B cell (primary cell): ENCODE results near the gene HSPD1. TPM values are rescaled to one million over a fixed set of nuclear protein-coding genes. Genes with fewer than 3 reads are reported as not detected.

Experiments used
- ATAC-seq: fragments of 200-7000 bp; cut with Tn5 transposase; one replicate; pipeline ENCODE4 v1.10.0; 2021; ENCODE audit warnings: low read depth, mild to moderate bottlenecking, moderate number of reproducible peaks, moderate library complexity
- CTCF ChIA-PET: fragments of 350-600 bp; sonication (Branson Sonifier 250); formaldehyde crosslinking; loops from one replicate; lab custom pipeline; 2021; ENCODE audit warnings: antibody characterized with exemption, inconsistent platforms; lab: Charles Lee
- POLR2A ChIA-PET: fragments of 350-600 bp; sonication (Branson Sonifier 250); formaldehyde crosslinking; loops from one replicate; lab custom pipeline; 2021; ENCODE audit warnings: antibody characterized with exemption; lab: Charles Lee
- DNase-seq: peaks from one replicate; pipeline ENCODE4 v3.0.0; 2013
- H2AFZ ChIP-seq: 2 replicates; pipeline ENCODE4 v1.6.1; 2012; ENCODE audit warnings: mild to moderate bottlenecking, low read depth, low read length; ENCODE audit not compliant: insufficient read depth, poor library complexity, severe bottlenecking
- H3K27ac ChIP-seq, 2 donors: 1 replicate in 1 of 2; 2 replicates in 1 of 2; pipeline ENCODE4 v1.5.1; 2012 to 2013; ENCODE audit warnings: low read length in 2 of 2, mild to moderate bottlenecking in 2 of 2, moderate library complexity in 1 of 2
- H3K27me3 ChIP-seq, 4 experiments: fragments of 200-600 bp in 1 of 4; sonication (generic) in 1 of 4; replicated peaks in 1 of 4; 1 replicate in 2 of 4; 2 replicates in 2 of 4; pipeline versions ENCODE4 v1.6.1 to v1.7.0; 2013 to 2016; ENCODE audit warnings: low read length in 3 of 4, mild to moderate bottlenecking in 2 of 4, mixed read lengths in 1 of 4, moderate library complexity in 1 of 4; ENCODE audit not compliant: insufficient read depth in 4 of 4, control insufficient read depth in 3 of 4; ENCODE audit errors: control extremely low read depth in 1 of 4
- H3K36me3 ChIP-seq, 2 experiments: replicated peaks in 1 of 2; 1 replicate in 1 of 2; 2 replicates in 1 of 2; pipeline versions ENCODE4 v1.6.1 to v1.7.1; 2013; ENCODE audit warnings: low read length in 1 of 2; ENCODE audit not compliant: insufficient read depth in 2 of 2, control insufficient read depth in 1 of 2; ENCODE audit errors: control extremely low read depth in 1 of 2, extremely low read depth in 1 of 2
- H3K4me1 ChIP-seq, 2 donors: fragments of 200-600 bp in 1 of 2; sonication (generic) in 1 of 2; 1 replicate in 1 of 2; 2 replicates in 1 of 2; pipeline versions ENCODE4 v1.5.1 to v1.6.1; 2013 to 2017; ENCODE audit warnings: low read length in 2 of 2; ENCODE audit not compliant: control insufficient read depth in 2 of 2, insufficient read depth in 2 of 2
- H3K4me2 ChIP-seq: replicated peaks from 2 replicates; pipeline ENCODE3; 2012; ENCODE audit warnings: mild to moderate bottlenecking, low read depth, low read length; ENCODE audit not compliant: poor library complexity, severe bottlenecking
- H3K4me3 ChIP-seq, 5 experiments: fragments of 200-600 bp in 1 of 5; sonication (generic) in 1 of 5; 1 replicate in 3 of 5; 2 replicates in 2 of 5; pipeline versions ENCODE4 v1.5.1 to v1.7.0; 2011 to 2016; ENCODE audit warnings: low read length in 4 of 5, mild to moderate bottlenecking in 4 of 5, low read depth in 2 of 5, control low read depth in 1 of 5, moderate library complexity in 1 of 5; ENCODE audit not compliant: insufficient read depth in 1 of 5; ENCODE audit errors: control extremely low read depth in 1 of 5, extremely low read depth in 1 of 5
- H3K79me2 ChIP-seq: fragments of 200-600 bp; sonication (generic); one replicate; pipeline ENCODE4 v1.6.0; 2016; ENCODE audit warnings: low read length; ENCODE audit not compliant: control insufficient read depth, insufficient read depth
- H3K9ac ChIP-seq: fragments of 200-600 bp; sonication (generic); 2 replicates; pipeline ENCODE4 v1.6.1; 2017; ENCODE audit warnings: mild to moderate bottlenecking, low read length, moderate library complexity
- H3K9me3 ChIP-seq, 3 donors: one replicate each; pipeline versions ENCODE4 v1.6.1 to v1.7.1; 2013; ENCODE audit warnings: low read length in 2 of 3; ENCODE audit not compliant: control insufficient read depth in 2 of 3, insufficient read depth in 1 of 3; ENCODE audit errors: control extremely low read depth in 1 of 3
- H4K20me1 ChIP-seq: 2 replicates; pipeline ENCODE4 v1.6.0; 2012; ENCODE audit warnings: mild to moderate bottlenecking, low read length; ENCODE audit not compliant: insufficient read depth, control insufficient read depth, poor library complexity, severe bottlenecking
- H3K27ac Mint-ChIP-seq: one replicate; pipeline ENCODE4 v1.8.0; 2021; ENCODE audit warnings: mixed read lengths
- H3K27me3 Mint-ChIP-seq: one replicate; pipeline ENCODE4 v1.8.0; 2021; ENCODE audit warnings: mixed read lengths
- H3K4me1 Mint-ChIP-seq: one replicate; pipeline ENCODE4 v1.8.0; 2021; ENCODE audit warnings: mixed read lengths
- H3K4me3 Mint-ChIP-seq: one replicate; pipeline ENCODE4 v1.8.0; 2021; ENCODE audit warnings: mixed read lengths
- H3K9me3 Mint-ChIP-seq: one replicate; pipeline ENCODE4 v1.8.0; 2022; ENCODE audit warnings: mixed read lengths; ENCODE audit not compliant: insufficient read depth
- EZH2 ChIP-seq: IDR thresholded peaks from 2 replicates; pipeline ENCODE4 v1.6.1; 2012; ENCODE audit warnings: borderline replicate concordance, low read depth, mild to moderate bottlenecking, moderate library complexity, low read length; ENCODE audit not compliant: insufficient read depth, poor library complexity, severe bottlenecking
- WGBS: methylation state at CpG from one replicate; pipeline ENCODE4 v1.1.5; 2013; ENCODE audit warnings: missing lambda C conversion rate; ENCODE audit not compliant: insufficient coverage; 5-methylcytosine and 5-hydroxymethylcytosine counted together
- intact Hi-C: fragments of 100-400 bp; cut with micrococcal nuclease; formaldehyde crosslinking; loops from one replicate; pipeline ENCODE4 v1.10.0; 2022
- polyA plus RNA-seq: library from polyadenylated mRNA; depleted of rRNA; stranded (reverse); fragments of >200 nt; gene quantifications from 2 replicates; pipeline ENCODE4 v1.2.3, GENCODE V29; 2012
- total RNA-seq, 2 donors: library from RNA; stranded (reverse); fragments of 120-200 nt in 1 of 2; gene quantifications; 1 replicate in 1 of 2; 2 replicates in 1 of 2; pipeline versions ENCODE4 v1.2.3 to v1.2.4, GENCODE V29; 2013 to 2022
- TF ChIP-seq, protein P1 (sequence below): fragments of 200-600 bp; IDR thresholded peaks from one replicate; pipeline ENCODE4 v1.8.0; 2022; ENCODE audit warnings: antibody characterized with exemption, mild to moderate bottlenecking

HSPD1 gene
- total and polyA plus RNA-seq, 2 donors (not counting 1 experiment from before 2014, with no cell fraction given): 46.6 to 112 TPM

GRCh38 chr2:197538412-197538811 lies 38.8 kb upstream of the HSPD1 start:
- ChIA-PET POLR2A (no interaction called here), CTCF (no interaction called here)
- peaks cover 11% of the 10 kb centered on the region for H3K4me1 Mint-ChIP-seq
- no peak overlapping the region for H3K27ac ChIP-seq
- no peaks in the 10 kb centered on the region for H3K27me3 ChIP-seq
- H4K20me1 ChIP-seq: peaks cover 39% of the 10 kb centered on the region
- H2AFZ ChIP-seq: no peak overlapping the region
- H3K9me3 ChIP-seq: no peaks in the 10 kb centered on the region
- no peak overlapping the region for H3K27ac Mint-ChIP-seq
- H3K79me2 ChIP-seq: peaks cover 75% of the 10 kb centered on the region
- no CpG with 5 or more reads among the region's 2 CpGs for WGBS
- intact Hi-C loops: no loop called here
- no peak overlapping the region for H3K4me3 Mint-ChIP-seq
- TF ChIP-seq, protein P1, sequence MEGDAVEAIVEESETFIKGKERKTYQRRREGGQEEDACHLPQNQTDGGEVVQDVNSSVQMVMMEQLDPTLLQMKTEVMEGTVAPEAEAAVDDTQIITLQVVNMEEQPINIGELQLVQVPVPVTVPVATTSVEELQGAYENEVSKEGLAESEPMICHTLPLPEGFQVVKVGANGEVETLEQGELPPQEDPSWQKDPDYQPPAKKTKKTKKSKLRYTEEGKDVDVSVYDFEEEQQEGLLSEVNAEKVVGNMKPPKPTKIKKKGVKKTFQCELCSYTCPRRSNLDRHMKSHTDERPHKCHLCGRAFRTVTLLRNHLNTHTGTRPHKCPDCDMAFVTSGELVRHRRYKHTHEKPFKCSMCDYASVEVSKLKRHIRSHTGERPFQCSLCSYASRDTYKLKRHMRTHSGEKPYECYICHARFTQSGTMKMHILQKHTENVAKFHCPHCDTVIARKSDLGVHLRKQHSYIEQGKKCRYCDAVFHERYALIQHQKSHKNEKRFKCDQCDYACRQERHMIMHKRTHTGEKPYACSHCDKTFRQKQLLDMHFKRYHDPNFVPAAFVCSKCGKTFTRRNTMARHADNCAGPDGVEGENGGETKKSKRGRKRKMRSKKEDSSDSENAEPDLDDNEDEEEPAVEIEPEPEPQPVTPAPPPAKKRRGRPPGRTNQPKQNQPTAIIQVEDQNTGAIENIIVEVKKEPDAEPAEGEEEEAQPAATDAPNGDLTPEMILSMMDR: no peak
- H3K4me3 ChIP-seq: no peak overlapping the region
- H3K9ac ChIP-seq: no peak overlapping the region
- H3K27me3 Mint-ChIP-seq: no peaks in the 10 kb centered on the region
- no peak overlapping the region for H3K4me2 ChIP-seq
- ATAC-seq (no peak), DNase-seq (no peak)
- H3K36me3 ChIP-seq: peaks cover 3 to 52% of the 10 kb centered on the region in 2 experiments
- no peaks in the 10 kb centered on the region for H3K4me1 ChIP-seq
- H3K9me3 Mint-ChIP-seq: no peaks in the 10 kb centered on the region

- Histone ChIP-seq H4K20me1 (no peaks in the 10 kb centered on the region), H3K79me2 (peaks cover 97% of the 10 kb centered on the region), H3K4me1 (peaks cover 10 to 17% of the 10 kb centered on the region in 2 donors), H3K27ac (peak overlapping the region in 1 of 2 donors; percentile 92), H2AFZ (peak overlapping the region; percentile 89), H3K27me3 (no peaks in the 10 kb centered on the region), H3K4me2 (peak overlapping the region; percentile 80), H3K36me3 (peaks cover 2% of the 10 kb centered on the region in 2 experiments), H3K4me3 (peak overlapping the region in 2 of 5 experiments; percentile 85 to 90), H3K9me3 (peaks cover 0 to 9% (median 0%) of the 10 kb centered on the region in 3 donors), H3K9ac (peak overlapping the region; percentile 90)
- Mint-ChIP-seq H3K4me3 (peak overlapping the region; percentile 97), H3K27ac (peak overlapping the region; percentile 91), H3K9me3 (peaks cover 7% of the 10 kb centered on the region), H3K27me3 (no peaks in the 10 kb centered on the region), H3K4me1 (peaks cover 47% of the 10 kb centered on the region)
- no peak for ATAC-seq
- ChIA-PET POLR2A (interaction anchor here (0.6 to 3.3 kb wide), 2 partner anchors 13 to 17 kb away, joined by 5 to 62 read pairs; partner anchors contain the start of genes HSPD1 and HSPE1), CTCF (interaction anchor here (1.4 kb wide), 1 partner anchor 15 kb away, joined by 5 read pairs; no protein-coding TSS in a partner anchor)
- intact Hi-C loops: loop anchor here (2.0 to 10.0 kb wide), 2 partner anchors 190 to 1342 kb away; partner anchors contain the start of gene STK17B
- no CpG with 5 or more reads among the region's 2 CpGs for WGBS
- TF ChIP-seq, protein P1: no peak
- TF ChIP-seq EZH2: no peak
- no peak for DNase-seq
Measured at GRCh38 chr2:197517150-197517549, 17.5 kb upstream of the HSPD1 start.
